SH-SY5Y (cell line): ENCODE data around the gene PTPRM.

Experiments
- GATA2 ChIP-seq: IDR thresholded peaks from 2 replicates; pipeline ENCODE4 v1.6.1; 2011; ENCODE audit warnings: mild to moderate bottlenecking, low read depth, low read length
- GATA3 ChIP-seq: IDR thresholded peaks from 2 replicates; pipeline ENCODE4 v1.6.1; 2011; ENCODE audit warnings: low read depth, mild to moderate bottlenecking, low read length, moderate library complexity

DNA sequence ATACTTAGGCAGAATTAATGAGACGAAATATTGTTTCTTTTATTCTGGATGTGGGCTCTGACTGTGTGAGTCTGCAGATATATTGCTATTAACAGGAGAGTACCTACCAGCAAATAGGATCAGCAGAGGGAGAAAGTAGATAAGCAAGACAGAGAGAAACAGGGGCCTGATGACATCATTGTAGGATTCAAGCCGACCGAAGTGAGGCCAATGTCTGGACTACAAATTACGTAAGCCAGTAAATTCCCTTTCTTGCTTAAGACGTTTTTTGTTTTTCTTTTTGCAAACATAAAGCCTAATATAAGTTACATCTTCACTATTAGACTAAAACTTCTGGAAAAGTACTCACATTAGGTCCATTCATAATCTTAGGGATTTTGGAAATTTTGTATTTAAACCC is 21.4 kb upstream of the PTPRM start:
- no peak for TF ChIP-seq GATA3
- TF ChIP-seq GATA2, result no peak
